Activated effector memory CD4-positive, alpha-beta T cell treated with Interleukin-2 at 50 U/mL for 16 hours (primary cell): ENCODE results near the gene CD40.
"Not testable (repeated sequence)": the region's sequence is repeated elsewhere in the genome, so short reads cannot be mapped to it uniquely, and the experiment has no call there.

Experiments used
- DNase-seq: peaks from one replicate; pipeline ENCODE4 v3.0.0-alpha.2; 2020

The CD40 gene

DNA sequence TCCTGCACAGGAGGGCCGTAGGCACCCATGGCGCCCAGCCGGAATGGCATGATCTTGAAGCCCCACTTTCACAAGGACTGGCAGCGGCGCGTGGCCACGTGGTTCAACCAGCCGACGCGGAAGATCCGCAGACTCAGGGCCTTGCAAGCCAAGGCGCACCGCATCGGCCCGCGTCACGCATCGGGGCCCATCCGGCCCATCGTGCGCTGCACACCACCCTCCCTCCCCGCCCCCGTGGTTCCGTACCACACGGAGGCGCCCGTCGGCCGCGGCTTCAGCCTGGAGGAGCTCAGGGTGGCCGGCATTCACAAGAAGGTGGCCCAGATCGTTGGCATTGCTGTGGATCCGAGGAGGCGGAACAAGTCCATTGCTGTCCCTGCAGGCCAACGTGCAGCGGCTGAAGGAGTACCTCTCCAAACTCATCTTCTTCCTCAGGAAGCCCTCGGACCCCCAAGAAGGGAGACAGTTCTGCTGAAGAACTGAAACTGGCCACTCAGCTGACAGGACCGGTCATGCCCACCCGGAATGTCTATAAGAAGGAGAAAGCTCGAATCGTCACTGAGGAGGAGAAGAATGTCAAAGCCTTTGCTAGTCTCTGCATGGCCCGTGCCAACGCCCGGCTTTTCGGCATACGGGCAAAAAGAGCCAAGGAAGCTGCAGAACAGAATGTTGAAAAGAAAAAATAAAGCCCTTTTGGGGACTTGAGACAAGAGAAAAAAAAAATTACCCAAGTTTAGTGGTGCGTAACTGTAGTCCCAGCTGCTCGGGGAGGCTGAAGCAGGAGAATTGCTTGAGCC lies 18.4 kb upstream of the CD40 start:
- DNase-seq = no peak

DNA sequence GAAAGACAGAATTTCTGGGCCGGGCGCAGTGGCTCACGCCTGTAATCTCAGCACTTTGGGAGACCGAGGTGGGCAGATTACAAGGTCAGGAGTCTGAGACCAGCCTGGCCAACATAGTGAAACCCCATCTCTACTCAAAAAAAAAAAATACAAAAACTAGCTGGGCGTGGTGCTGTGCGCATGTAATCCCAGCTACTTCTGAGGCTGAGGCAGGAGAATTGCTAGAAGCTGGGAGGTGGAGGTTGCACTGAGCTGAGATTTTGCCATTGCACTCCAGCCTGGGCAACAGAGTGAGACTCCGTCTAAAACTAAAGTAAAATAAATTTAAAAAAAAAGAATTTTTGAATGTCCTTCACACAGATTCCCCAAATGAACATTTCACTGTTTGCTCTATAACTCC lies 17.7 kb upstream of the CD40 start:
- DNase-seq = not testable (repeated sequence)

DNA sequence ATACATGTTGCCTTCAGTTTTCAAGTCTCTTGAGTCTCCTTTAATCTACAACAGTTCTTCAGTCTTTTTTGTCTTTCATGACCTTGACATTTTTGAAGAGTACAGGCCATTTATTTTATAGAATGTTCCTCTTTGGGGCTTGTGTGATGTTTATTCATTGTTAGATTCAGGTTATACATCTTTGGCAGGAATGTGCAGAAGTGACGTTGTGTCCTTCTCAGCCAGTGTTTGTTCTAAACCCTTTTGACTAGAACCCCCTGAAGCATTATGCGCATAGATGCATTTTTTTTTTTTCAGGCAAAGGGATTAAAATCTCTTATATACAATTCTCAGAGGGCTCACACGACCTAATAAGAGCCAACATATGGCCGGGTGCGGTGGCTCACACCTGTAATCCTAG lies 17.1 kb upstream of the CD40 start:
- DNase-seq = no peak

DNA sequence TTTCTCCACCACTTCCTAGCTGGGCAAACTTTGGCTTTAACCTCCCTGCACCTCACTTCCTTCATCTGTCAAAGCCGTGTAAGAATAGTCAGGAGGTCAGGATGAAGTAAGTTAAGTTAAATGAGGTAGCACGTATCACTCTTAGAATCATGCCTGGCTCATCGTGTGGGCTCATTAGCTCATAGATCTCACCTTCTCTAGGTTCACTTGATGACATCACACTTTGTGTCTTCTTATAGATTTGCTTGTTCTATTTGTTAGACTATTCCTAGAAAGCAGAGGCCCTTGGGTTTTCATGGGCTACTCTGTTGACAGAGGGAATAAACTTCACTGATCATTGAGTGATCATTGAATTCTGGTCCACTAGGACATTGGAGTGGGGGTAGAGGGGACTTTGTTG lies 16.2 kb upstream of the CD40 start:
- DNase-seq = no peak

DNA sequence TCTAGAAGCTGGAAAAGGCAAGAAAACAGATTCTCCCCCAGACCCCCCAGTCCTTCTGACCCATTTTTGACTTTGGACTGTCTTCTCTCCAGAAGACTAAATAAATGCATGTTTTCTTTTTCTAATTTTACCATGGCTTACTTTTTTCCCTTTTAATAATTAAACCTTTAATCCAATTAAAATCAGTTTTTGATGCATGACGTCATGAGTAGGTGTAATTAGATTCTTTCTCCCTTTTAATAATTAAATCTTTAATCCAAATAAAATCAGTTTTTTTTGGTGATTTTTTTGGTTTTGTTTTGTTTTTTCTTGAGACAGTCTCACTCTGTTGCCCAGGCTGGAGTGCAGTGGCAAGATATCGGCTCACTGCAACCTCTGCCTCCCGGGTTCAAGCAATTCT lies 15.2 kb upstream of the CD40 start:
- no peak for DNase-seq

DNA sequence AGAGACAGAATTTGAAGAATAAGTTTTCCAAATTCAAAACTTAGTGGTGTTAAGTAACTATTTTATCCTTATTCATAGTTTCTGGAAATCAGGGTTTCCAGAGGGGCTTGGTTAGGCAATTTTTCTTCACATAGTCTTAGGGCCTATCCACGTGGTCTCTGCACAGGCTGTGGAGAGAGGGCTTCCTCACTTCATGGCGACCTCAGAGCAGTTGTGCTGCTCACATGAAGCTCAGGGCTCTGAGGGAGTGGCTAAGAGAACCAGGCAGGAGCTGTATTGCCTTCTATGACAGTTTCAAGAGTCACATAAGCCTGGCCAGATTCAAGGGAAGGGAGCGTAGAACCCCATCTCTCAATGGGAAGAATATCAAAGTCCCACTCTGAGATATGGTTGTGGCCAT lies 13.9 kb upstream of the CD40 start:
- no peak for DNase-seq

DNA sequence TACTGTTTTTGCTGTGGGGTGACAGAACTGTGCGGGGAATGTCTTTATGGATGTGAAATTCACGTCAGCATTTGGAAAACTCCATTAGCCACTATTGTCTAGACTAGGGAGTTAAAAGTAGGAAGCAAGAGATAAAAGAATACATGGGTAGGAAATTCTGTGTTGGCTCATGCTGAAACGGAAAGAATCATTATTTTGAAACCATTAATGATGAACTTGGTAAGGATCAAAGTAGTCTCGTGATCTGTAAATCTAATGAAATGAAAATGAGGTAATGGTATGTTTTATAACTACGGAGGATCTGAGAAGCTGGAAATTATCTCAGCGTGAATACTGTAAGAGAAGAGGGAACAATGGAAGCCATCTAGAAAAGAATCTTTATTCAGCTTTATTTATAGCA lies 11.1 kb upstream of the CD40 start:
- no peak for DNase-seq

DNA sequence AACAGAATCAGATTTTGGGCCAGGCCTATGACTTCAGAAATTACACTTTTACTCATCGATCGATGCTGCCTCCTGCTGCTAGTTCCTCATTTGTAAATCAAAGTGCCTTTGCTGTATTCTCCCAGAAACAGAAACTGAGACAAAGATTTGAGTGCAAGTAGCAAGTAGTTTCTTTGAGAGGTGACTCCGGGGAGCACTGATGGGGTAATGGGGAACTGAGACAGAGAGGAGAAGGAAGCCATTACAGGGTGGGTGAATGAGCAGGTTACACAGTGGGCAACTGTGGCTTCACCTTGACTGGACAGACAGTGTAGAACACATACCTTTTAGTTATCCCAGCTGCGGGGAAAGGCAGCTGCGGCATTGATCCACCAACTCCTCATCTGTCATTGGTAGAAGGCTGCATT lies 9.7 kb upstream of the CD40 start:
- no peak for DNase-seq

DNA sequence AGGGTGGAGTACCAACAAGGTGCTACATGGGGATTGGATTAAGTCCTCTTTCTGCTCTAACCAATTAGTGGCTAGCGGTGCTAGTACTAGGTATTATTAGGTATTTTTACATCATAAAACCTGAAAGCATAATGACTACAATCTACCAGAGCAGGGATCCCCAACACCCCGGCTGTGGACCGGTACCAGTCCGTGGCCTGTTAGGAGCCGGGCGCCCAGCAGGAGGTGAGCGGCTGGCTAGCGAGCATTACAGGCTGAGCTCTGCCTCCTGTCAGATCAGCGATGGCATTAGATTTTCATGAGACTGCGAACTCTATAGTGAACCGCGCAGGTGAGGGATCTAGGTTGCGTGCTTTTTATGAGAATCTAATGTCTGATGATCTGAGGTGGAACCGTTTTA lies 9.1 kb upstream of the CD40 start:
- no peak for DNase-seq

DNA sequence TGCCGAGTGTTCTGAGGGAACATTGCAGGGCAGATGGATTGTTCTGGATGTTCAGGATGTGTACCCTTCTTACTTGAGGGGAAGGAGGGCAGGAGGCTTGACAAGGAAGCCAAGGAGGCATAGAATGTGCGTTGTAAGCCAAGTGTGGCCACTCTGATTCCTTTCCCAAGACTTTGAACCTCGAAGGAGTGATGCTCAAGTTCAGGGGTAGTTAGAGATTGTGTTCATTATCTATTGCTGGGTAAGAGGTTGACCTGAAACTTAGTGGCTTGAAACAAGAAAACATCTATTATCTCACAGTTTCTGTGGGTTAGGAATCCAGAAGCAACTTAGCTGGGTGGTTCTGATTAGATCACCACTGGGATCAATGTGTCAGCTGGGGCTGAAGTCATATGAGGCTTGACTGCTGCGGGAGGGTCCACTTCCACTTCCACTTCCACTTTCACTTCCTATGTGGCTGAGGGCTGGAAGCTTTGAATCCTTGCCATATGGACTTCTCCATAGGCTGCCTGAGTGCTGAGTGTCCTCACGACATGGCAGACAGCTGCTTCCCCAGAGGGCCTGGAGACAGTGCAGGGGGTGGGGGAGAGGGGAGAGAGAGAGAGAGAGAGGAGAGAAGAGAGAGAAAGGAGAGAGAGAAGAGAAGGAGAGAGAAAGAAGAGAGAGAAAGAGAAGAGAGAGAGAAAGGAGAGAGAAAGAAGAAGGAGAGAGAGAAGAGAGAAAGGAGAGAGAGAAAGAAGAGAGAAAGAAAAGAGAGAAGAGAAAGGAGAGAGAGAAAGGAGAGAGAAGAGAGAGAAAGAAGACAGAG lies 6.9 kb upstream of the CD40 start:
- no peak for DNase-seq

DNA sequence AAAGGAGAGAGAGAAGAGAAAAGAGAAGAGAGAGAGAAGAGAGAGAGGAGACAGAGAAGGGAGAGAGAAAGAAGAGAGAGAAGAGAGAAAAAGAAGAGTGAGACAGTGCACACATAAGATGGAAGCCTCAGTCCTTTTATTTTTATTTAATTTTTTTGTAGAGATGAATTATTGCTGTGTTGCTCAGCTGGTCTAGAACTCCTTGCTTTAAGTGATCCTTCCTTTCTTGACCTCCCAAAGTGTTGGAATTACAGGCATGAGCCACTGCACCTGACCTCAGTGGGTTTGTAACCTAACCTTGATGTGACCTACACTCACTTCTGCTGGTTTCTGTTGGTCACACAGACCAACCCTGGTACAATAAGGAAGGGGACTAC lies 6.3 kb upstream of the CD40 start:
- no peak for DNase-seq

DNA sequence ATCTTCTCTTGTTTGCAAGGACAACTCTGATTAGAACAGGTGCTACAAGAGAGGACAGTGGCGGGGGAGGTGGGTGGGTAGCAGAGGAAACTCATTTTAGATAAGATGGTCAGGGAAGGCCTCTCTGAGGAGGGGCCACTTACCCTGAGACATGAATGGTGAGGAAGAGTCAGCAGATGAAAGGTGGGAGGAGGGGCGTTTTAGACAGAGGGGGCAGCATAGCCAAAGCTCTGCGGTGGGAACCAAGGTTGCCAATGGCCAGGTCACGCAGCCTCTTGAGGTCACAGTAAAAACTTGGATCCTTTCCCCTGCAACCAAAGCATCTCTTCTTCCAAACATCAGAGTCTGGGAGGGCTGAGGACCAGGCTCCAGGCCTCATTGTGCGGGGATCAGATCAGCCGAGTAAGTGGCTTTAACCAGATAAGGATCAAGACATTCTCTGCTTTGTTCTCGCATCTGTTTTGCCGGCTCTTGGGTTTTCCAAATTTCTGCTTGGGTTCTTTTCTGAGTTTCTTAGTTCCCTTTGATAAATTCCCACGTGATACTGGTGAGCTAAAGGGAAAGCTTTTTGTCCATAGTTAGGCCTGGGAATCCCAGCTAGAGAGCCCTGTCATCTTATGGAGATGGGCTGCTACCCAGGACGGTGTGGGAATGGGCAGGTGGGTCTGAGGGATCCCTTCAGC lies 5.5 kb upstream of the CD40 start:
- DNase-seq = no peak

DNA sequence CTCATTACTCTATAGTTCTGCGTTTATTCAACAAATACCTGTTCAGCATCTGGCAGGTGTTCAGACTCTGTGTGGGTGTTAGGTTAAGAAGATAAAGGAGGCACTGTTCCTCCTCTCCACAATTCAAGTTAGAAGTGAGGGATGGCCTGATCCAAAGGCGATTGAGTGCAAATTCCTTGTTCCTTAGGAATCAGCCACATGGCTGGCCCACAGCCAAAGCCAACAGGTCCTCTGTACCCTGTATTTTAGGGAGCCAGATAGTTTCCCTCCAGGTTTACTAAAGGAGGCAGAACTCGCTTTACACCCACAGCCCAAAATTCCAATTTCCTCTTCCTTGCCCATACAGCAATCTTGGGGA lies 5.0 kb upstream of the CD40 start:
- DNase-seq = no peak

DNA sequence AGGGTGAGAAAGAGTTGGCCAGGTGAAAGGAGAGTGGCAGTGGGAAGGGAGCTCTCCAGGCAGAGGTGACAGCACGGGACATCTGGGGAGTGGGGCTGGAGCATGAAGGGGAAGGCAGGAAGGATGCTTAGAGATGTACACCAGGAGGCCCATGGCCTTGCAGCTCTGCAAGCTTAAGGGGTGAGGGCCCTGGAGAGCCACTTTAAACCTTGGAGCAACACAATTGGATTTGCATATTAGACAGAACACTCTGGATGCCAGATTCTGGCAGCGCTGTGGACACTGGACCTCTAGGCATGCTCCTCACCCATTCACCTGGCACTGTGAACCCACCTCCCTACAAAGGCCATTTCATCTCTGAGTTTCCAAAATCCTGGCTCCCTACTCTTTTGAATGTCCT lies 3.7 kb upstream of the CD40 start:
- no peak for DNase-seq

DNA sequence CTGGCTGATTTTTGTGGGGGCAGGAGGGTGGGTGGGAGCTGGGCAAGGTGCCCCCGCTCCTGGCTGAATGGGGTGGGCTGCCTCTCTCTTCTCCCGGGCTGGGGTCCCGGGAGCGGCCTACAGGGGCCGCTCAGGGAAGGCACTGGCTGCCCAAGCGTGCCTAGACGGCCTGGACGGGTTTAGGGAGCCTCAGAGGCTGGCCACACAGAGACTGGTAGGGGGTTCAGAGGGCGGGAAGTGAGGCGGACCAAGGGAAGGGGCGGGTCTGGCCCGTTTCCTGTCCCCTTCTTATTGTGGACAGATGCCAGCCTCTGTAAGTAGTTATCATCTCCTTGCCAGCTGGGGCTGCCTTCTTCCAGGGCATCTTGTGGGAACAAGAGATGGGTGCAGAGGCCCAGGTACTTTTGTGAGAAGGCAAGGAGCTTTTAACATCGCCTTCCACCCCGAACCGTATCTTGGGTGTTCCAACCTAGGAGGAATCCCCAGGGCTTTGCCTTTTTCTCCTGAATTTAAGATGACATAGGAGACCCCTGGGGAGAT lies 437 bp downstream of the CD40 start:
- no peak for DNase-seq

DNA sequence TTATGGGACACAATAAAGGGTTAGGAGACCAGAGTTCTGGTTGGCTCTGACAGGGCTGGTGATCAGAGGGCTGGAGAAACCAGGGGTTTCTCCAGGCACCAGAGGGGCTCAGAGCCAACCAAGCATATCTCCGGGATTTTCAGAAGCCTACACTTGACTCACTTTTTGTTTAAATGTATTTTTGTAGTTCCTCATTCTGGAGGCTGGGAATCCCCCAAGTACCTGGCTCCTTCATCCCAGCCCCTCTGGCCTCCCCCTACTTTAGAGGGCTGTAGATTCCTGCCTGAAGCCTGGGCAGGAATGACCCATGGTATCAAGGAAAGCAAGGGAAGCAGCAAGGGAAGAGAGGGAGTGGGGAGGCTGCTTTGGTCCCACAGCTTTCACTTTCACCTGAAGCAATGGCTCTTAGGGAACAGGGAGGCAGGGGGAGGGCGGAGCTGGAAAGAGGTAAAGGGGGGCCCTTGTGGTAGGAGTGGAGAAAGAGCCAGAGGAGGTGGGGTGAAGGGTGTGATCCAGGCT lies 973 bp downstream of the CD40 start:
- no peak for DNase-seq

DNA sequence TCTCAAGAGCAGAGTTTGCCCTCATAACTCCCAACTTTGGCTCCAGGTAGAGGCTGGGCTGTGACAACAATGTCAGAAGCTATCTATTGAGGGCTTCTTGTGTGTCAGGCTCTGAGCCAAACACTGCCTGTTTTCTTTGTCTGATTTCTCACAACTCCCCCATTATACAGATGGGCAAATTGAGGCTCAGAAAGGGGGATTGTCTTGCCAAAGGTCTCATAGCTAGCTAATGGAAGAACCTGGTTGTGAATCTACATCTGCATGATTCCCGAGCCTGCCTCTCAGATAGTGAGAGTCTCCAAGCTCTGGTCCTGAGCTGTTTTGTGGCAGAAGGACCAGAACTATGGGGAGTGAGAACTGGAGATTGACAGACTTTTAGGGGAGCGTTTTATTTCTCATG lies 1.4 kb downstream of the CD40 start:
- DNase-seq = no peak

DNA sequence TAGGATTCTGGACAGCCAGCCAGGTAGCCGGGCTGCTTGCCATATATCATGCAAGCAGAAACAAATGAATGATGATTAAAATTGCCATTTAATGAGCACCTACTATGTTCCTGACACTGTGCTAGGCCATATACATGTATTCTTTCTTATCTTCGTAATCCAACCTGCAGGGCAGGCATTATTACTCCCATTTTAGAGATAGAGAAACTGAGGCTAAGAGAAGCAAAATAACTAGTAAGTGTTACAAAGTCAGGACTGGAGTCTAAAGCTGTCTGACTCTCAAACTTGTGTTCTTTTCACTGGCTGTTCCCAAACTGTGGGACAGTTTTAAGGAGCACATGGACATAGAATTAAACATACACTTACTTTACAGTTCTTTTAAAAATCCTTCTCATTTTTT lies 2.0 kb downstream of the CD40 start:
- no peak for DNase-seq

DNA sequence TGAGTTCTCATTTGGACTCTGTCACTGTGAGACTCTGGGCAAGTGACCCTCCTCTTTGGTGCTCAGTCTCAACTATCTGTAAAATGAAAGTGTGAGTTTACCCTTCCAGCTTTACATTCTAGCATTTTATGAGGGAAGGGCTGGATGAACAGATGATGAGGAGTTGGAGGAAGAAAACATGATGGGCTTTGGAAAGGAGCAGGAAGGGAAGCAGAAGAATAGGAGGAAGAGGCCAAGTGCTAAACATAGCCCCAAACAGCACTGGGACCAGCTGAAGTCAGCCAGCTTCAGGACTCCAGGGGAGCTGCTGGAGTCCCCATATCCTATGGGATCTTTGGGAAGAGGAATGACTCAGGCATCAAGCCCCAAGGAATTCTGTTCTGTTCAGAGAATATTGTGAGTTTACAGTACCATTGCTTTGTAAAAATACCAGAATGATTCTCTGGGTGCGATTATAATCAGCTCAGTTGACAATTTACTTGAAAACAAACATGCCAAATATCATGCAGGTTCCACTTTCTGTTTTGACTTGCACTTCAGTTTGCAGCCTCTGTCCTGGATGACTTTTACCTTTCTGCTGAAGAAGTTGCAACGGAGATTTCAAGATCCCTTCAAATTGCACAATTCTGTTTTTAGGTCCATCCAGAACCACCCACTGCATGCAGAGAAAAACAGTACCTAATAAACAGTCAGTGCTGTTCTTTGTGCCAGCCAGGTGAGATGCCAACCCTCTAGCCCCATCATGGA lies 3.2 kb downstream of the CD40 start:
- no peak for DNase-seq

DNA sequence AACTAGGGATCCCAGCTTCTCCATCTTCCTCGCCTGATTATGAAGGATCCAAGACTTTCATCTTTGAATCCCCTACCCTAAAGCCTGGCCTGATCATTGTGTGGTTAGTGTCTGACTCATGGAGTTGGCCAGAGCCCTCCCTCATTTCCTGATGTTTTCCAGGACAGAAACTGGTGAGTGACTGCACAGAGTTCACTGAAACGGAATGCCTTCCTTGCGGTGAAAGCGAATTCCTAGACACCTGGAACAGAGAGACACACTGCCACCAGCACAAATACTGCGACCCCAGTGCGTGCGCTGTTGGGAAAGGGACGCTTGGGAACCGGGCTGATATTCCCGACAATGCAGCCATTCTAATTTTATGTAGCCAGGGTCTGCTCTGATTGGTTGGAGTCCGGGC lies 4.0 kb downstream of the CD40 start:
- no peak for DNase-seq

DNA sequence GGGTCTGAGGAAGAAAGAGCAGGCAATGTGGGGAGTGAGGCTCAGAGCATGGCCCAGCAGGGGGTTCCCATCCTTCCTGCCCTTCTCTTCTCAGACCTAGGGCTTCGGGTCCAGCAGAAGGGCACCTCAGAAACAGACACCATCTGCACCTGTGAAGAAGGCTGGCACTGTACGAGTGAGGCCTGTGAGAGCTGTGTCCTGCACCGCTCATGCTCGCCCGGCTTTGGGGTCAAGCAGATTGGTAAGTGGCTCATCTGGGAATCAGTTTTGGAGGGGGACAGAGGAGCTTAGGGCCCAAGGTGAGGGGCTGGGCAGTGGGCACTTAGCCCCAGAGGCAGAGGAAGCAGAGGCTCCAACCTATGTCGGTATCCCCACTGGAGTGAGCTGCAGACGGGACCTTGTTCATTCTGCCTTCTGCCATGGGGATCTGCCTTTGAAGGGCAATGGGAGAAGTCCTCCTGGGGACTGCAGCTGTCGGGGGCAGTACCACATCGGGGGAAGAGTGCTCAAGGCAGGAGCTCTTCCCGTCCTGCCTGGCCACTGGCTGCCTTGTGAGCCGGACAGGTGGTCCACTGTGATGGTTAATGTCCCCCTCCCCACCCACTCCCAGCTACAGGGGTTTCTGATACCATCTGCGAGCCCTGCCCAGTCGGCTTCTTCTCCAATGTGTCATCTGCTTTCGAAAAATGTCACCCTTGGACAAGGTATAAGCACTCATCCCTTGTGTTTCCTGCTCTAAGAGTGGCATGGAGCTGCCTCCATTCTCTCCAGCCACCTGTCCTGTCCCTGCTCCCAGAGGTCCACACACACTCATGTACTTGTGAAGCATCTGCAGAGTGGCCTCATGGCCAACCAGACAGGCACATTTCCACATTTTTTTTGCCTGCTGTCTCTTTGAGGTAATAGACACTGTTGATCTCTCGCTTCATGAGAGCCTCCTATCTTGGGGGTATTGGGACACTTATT lies 4.7 kb downstream of the CD40 start:
- DNase-seq = no peak
